Stimulated activated memory B cell treated with anti-CD40 and anti-IgM and Interleukin-4, amounts not matched to agents 10 μg/mL and 1 μg/mL and 100 μg/mL, for 72 hours (primary cell): ENCODE data around the gene EXOC4.
"Not testable (repeated sequence)": the region's sequence is repeated elsewhere in the genome, so short reads cannot be mapped to it uniquely, and the experiment has no call there.

Source experiments
- ATAC-seq: fragments of 150-1000 bp; cut with Tn5 transposase; 2 replicates; pipeline ENCODE4 v1.10.0; 2021
- H3K27ac Mint-ChIP-seq: one replicate; pipeline ENCODE4 v1.8.0; 2022; ENCODE audit warnings: mild to moderate bottlenecking, mixed read lengths
- H3K27me3 Mint-ChIP-seq: one replicate; pipeline ENCODE4 v1.8.0; 2022; ENCODE audit warnings: mixed read lengths
- H3K36me3 Mint-ChIP-seq: one replicate; pipeline ENCODE4 v1.8.0; 2022; ENCODE audit warnings: mixed read lengths
- H3K4me1 Mint-ChIP-seq: one replicate; pipeline ENCODE4 v1.8.0; 2022; ENCODE audit warnings: mixed read lengths
- H3K4me3 Mint-ChIP-seq: one replicate; pipeline ENCODE4 v1.8.0; 2022; ENCODE audit warnings: mild to moderate bottlenecking, moderate library complexity, mixed read lengths
- H3K9me3 Mint-ChIP-seq: one replicate; pipeline ENCODE4 v1.8.0; 2022; ENCODE audit warnings: mixed read lengths

Gene EXOC4

GRCh38 chr7:133258174-133258573 lies 5.3 kb downstream of the EXOC4 start:
- Mint-ChIP-seq H3K4me1 (peaks cover 43% of the 10 kb centered on the region), H3K27ac (no peak overlapping the region), H3K9me3 (no peaks in the 10 kb centered on the region), H3K27me3 (no peaks in the 10 kb centered on the region), H3K36me3 (peaks cover 31% of the 10 kb centered on the region), H3K4me3 (no peak overlapping the region)
- ATAC-seq = no peak

- Mint-ChIP-seq H3K27ac (no peak overlapping the region), H3K4me1 (peaks cover 27% of the 10 kb centered on the region), H3K27me3 (no peaks in the 10 kb centered on the region), H3K36me3 (peaks cover 38% of the 10 kb centered on the region), H3K4me3 (no peak overlapping the region), H3K9me3 (no peaks in the 10 kb centered on the region)
- ATAC-seq = no peak
These were observed 12.9 kb downstream of the EXOC4 start for GRCh38 chr7:133265821-133266220.

- Mint-ChIP-seq H3K27ac (no peak overlapping the region), H3K9me3 (no peaks in the 10 kb centered on the region), H3K4me3 (no peak overlapping the region), H3K27me3 (no peaks in the 10 kb centered on the region), H3K4me1 (peaks cover 15% of the 10 kb centered on the region), H3K36me3 (peaks cover 28% of the 10 kb centered on the region)
- no peak for ATAC-seq
These were observed 15.5 kb downstream of the EXOC4 start for GRCh38 chr7:133268355-133268754.

- no peaks in the 10 kb centered on the region for H3K27me3 Mint-ChIP-seq
- peaks cover 12% of the 10 kb centered on the region for H3K4me1 Mint-ChIP-seq
- no peak for ATAC-seq
- H3K4me3 Mint-ChIP-seq = no peak overlapping the region
- H3K27ac Mint-ChIP-seq = no peak overlapping the region
- H3K9me3 Mint-ChIP-seq = no peaks in the 10 kb centered on the region
- peaks cover 41% of the 10 kb centered on the region for H3K36me3 Mint-ChIP-seq
These were observed 19.5 kb downstream of the EXOC4 start for GRCh38 chr7:133272336-133272735.

GRCh38 chr7:133273227-133273626 lies 20.3 kb downstream of the EXOC4 start:
- H3K36me3 Mint-ChIP-seq = peaks cover 45% of the 10 kb centered on the region
- H3K27me3 Mint-ChIP-seq = no peaks in the 10 kb centered on the region
- peaks cover under 1% of the 10 kb centered on the region for H3K9me3 Mint-ChIP-seq
- H3K4me1 Mint-ChIP-seq = peaks cover 3% of the 10 kb centered on the region
- no peak overlapping the region for H3K4me3 Mint-ChIP-seq
- no peak overlapping the region for H3K27ac Mint-ChIP-seq
- no peak for ATAC-seq

GRCh38 chr7:133274265-133274664 lies 21.4 kb downstream of the EXOC4 start:
- H3K4me1 Mint-ChIP-seq = no peaks in the 10 kb centered on the region
- peaks cover 50% of the 10 kb centered on the region for H3K36me3 Mint-ChIP-seq
- no peak overlapping the region for H3K27ac Mint-ChIP-seq
- no peak for ATAC-seq
- no peaks in the 10 kb centered on the region for H3K27me3 Mint-ChIP-seq
- peaks cover 4% of the 10 kb centered on the region for H3K9me3 Mint-ChIP-seq
- H3K4me3 Mint-ChIP-seq = no peak overlapping the region

- Mint-ChIP-seq H3K4me3 (no peak overlapping the region), H3K4me1 (no peaks in the 10 kb centered on the region), H3K27me3 (no peaks in the 10 kb centered on the region), H3K27ac (no peak overlapping the region), H3K9me3 (peaks cover 4% of the 10 kb centered on the region), H3K36me3 (peaks cover 55% of the 10 kb centered on the region)
- ATAC-seq = no peak
These were observed 22.1 kb downstream of the EXOC4 start for GRCh38 chr7:133275008-133275407.

- no peak for ATAC-seq
- peaks cover 4% of the 10 kb centered on the region for H3K9me3 Mint-ChIP-seq
These were observed 22.7 kb downstream of the EXOC4 start for GRCh38 chr7:133275446-133276095.

GRCh38 chr7:133278975-133279374 lies 26.1 kb downstream of the EXOC4 start:
- H3K4me1 Mint-ChIP-seq, H3K27me3 Mint-ChIP-seq, ATAC-seq, H3K4me3 Mint-ChIP-seq, H3K27ac Mint-ChIP-seq, H3K9me3 Mint-ChIP-seq: not testable (repeated sequence)
- peaks cover 71% of the 10 kb centered on the region for H3K36me3 Mint-ChIP-seq

More at GRCh38 chr7:133275446-133276095, 22.7 kb downstream of the EXOC4 start:
- Mint-ChIP-seq H3K36me3 (peaks cover 55% of the 10 kb centered on the region), H3K27ac (no peak overlapping the region), H3K4me1 (no peaks in the 10 kb centered on the region), H3K27me3 (no peaks in the 10 kb centered on the region), H3K4me3 (no peak overlapping the region)

- H3K4me3 Mint-ChIP-seq = no peak overlapping the region
- H3K9me3 Mint-ChIP-seq = peaks cover 4% of the 10 kb centered on the region
- no peaks in the 10 kb centered on the region for H3K27me3 Mint-ChIP-seq
- peaks cover 29% of the 10 kb centered on the region for H3K4me1 Mint-ChIP-seq
- H3K27ac Mint-ChIP-seq = no peak overlapping the region
- ATAC-seq = no peak
- peaks cover 74% of the 10 kb centered on the region for H3K36me3 Mint-ChIP-seq
These were observed 29.2 kb downstream of the EXOC4 start for GRCh38 chr7:133282094-133282493.

- no peak for ATAC-seq
- H3K9me3 Mint-ChIP-seq = no peaks in the 10 kb centered on the region
- no peak overlapping the region for H3K27ac Mint-ChIP-seq
- peaks cover 76% of the 10 kb centered on the region for H3K36me3 Mint-ChIP-seq
- peaks cover 29% of the 10 kb centered on the region for H3K4me1 Mint-ChIP-seq
- H3K4me3 Mint-ChIP-seq = no peak overlapping the region
- no peaks in the 10 kb centered on the region for H3K27me3 Mint-ChIP-seq
These were observed 31.2 kb downstream of the EXOC4 start for GRCh38 chr7:133284092-133284491.

GRCh38 chr7:133288970-133289369 lies 36.1 kb downstream of the EXOC4 start:
- Mint-ChIP-seq H3K4me1 (peaks cover 23% of the 10 kb centered on the region), H3K9me3 (no peaks in the 10 kb centered on the region), H3K4me3 (no peak overlapping the region), H3K27me3 (no peaks in the 10 kb centered on the region), H3K27ac (no peak overlapping the region), H3K36me3 (peaks cover 85% of the 10 kb centered on the region)
- no peak for ATAC-seq

GRCh38 chr7:133290041-133290440 lies 37.2 kb downstream of the EXOC4 start:
- H3K27ac Mint-ChIP-seq = no peak overlapping the region
- no peak overlapping the region for H3K4me3 Mint-ChIP-seq
- H3K4me1 Mint-ChIP-seq = peaks cover 17% of the 10 kb centered on the region
- H3K36me3 Mint-ChIP-seq = peaks cover 77% of the 10 kb centered on the region
- H3K9me3 Mint-ChIP-seq = no peaks in the 10 kb centered on the region
- H3K27me3 Mint-ChIP-seq = no peaks in the 10 kb centered on the region
- no peak for ATAC-seq

- Mint-ChIP-seq H3K27me3 (no peaks in the 10 kb centered on the region), H3K36me3 (peaks cover 70% of the 10 kb centered on the region), H3K27ac (no peak overlapping the region), H3K9me3 (no peaks in the 10 kb centered on the region), H3K4me3 (no peak overlapping the region), H3K4me1 (peaks cover 10% of the 10 kb centered on the region)
- ATAC-seq = no peak
These were observed 37.9 kb downstream of the EXOC4 start for GRCh38 chr7:133290676-133291333.

GRCh38 chr7:133292631-133293030 lies 39.8 kb downstream of the EXOC4 start:
- Mint-ChIP-seq H3K4me3 (no peak overlapping the region), H3K27ac (no peak overlapping the region), H3K27me3 (no peaks in the 10 kb centered on the region), H3K4me1 (no peaks in the 10 kb centered on the region), H3K36me3 (peaks cover 59% of the 10 kb centered on the region), H3K9me3 (no peaks in the 10 kb centered on the region)
- no peak for ATAC-seq
